ENCODE measurements around the gene UBXN2A.

Gene UBXN2A

DNA sequence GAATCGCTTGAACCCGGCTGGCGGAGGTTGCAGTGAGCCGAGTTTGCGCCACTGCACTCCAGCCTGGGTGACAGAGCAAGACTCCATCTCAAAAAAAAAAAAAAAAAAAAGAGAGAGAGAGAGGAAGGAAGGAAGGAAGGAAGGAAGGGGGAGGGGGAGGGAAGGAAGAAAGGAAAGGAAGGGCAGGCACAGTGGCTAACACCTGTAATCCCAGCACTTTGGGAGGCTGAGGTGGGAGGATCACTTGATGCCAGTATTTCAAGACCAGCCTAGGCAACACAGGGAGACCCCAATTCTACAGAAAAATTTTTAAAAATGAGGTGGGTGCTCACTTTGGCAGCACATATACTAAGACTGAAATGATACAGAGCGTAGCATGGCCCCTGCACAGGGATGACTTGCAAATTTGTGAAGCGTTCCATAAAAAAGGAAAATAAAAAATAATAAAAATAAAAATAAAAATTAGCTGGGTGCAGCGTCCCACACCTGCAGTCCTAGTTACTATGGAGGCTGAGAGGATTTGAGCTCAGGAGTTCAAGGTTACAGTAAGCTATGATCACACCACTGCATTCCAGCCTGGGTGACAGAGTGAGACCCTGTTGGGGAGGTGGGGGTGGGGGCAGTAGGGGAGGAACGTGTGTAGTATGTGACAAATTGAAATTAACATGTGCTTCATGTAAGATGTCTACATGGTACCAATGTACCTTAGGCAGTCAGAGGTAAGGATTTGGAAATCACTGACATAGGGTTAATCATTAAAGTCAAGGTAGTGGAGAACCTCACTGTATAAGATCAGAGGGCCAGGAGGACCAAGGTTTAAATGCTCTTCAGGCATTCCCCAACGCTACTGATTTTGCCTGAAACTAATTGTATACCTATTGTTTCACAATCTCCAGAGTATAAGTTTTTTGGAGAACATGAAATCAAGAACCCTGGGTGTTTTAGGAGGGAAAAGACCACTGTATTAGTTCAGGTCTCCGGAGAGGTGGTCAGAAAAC lies 105.5 kb downstream of the UBXN2A start:
- Histone ChIP-seq H4K91ac (ENCODE audit: low read depth, low read length, poor library complexity) (no peak overlapping the region), H3K4ac (ENCODE audit: low read length) (no peak overlapping the region), H2BK15ac (ENCODE audit: low read length) (no peak overlapping the region), H3K79me1 (ENCODE audit: low read depth, low read length) (peaks cover 4% of the 10 kb centered on the region), H3K14ac (ENCODE audit: low read length) (no peak overlapping the region), H3K4me3 (ENCODE audit: low read length in 2 of 2) (peak overlapping the region in 1 of 2 donors; percentile 70), H3K27me3 (ENCODE audit: control insufficient read depth in 3 of 3, insufficient read depth in 3 of 3, low read depth in 1 of 3, low read length in 3 of 3) (peaks cover 0 to 8% (median 0%) of the 10 kb centered on the region in 3 experiments), H3K4me1 (ENCODE audit: control insufficient read depth in 2 of 2, insufficient read depth in 1 of 2, low read depth in 1 of 2, low read length in 2 of 2) (peaks cover 2 to 5% of the 10 kb centered on the region in 2 donors), H3K36me3 (replicated peaks in 1 of 2; ENCODE audit: control insufficient read depth in 2 of 2, insufficient read depth in 2 of 2, low read length in 2 of 2) (peaks cover 0 to 15% of the 10 kb centered on the region in 2 donors), H2BK120ac (ENCODE audit: low read depth, low read length) (no peak overlapping the region), H3K4me2 (ENCODE audit: insufficient read depth, low read length, poor library complexity, severe bottlenecking) (peak overlapping the region; percentile 33), H2BK12ac (ENCODE audit: low read length) (no peak overlapping the region), H3K9ac (ENCODE audit: low read depth, low read length, poor library complexity) (no peak overlapping the region), H2AFZ (ENCODE audit: low read length) (no peak overlapping the region), H3K23ac (ENCODE audit: low read depth, low read length, poor library complexity) (no peak overlapping the region), H3K18ac (ENCODE audit: low read length) (no peak overlapping the region), H4K8ac (ENCODE audit: low read depth, low read length) (no peak overlapping the region), H3K27ac (replicated peaks; ENCODE audit: low read length) (no peak overlapping the region), H2AK5ac (ENCODE audit: low read depth, low read length) (no peak overlapping the region), H3K9me3 (replicated peaks in 1 of 2; ENCODE audit: control insufficient read depth in 2 of 2, insufficient read depth in 1 of 2, low read depth in 1 of 2, low read length in 2 of 2) (no peaks in the 10 kb centered on the region), H2BK5ac (ENCODE audit: low read length) (no peak overlapping the region)
- DNase-seq (ENCODE audit: low spot score) = no peak
- no CpG with 5 or more reads among the region's 11 CpGs for WGBS, 2 donors (ENCODE audit: extremely low coverage in 2 of 2, insufficient read length in 2 of 2, insufficient replicate concordance in 1 of 2)

DNA sequence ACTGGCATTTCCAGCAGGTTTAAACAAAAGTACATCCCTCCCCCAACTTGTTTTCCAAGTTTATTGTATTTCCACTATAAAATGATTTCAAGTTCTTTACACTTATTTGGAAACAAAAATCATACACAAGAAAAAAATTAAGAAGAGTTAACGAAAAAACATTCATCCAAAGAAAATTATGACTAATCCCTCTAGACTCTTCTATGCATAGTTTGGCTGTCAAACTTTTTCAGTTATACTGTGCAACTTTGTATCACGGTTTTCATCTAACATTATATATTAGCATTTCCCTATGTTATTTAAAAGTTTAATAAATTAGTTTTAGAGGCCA lies 106.3 kb downstream of the UBXN2A start:
- Histone ChIP-seq H2AFZ (ENCODE audit: low read length) (no peak overlapping the region), H3K36me3 (replicated peaks in 1 of 2; ENCODE audit: control insufficient read depth in 2 of 2, insufficient read depth in 2 of 2, low read length in 2 of 2) (peaks cover 0 to 11% of the 10 kb centered on the region in 2 donors), H3K4ac (ENCODE audit: low read length) (no peak overlapping the region), H3K14ac (ENCODE audit: low read length) (no peak overlapping the region), H4K91ac (ENCODE audit: low read depth, low read length, poor library complexity) (no peak overlapping the region), H2BK5ac (ENCODE audit: low read length) (no peak overlapping the region), H3K23ac (ENCODE audit: low read depth, low read length, poor library complexity) (no peak overlapping the region), H3K4me2 (ENCODE audit: insufficient read depth, low read length, poor library complexity, severe bottlenecking) (peak overlapping the region; percentile 73), H4K8ac (ENCODE audit: low read depth, low read length) (no peak overlapping the region), H3K79me1 (ENCODE audit: low read depth, low read length) (peaks cover 4% of the 10 kb centered on the region), H3K27me3 (ENCODE audit: control insufficient read depth in 3 of 3, insufficient read depth in 3 of 3, low read depth in 1 of 3, low read length in 3 of 3) (peaks cover 0 to 8% (median 0%) of the 10 kb centered on the region in 3 experiments), H3K4me1 (ENCODE audit: control insufficient read depth in 2 of 2, insufficient read depth in 1 of 2, low read depth in 1 of 2, low read length in 2 of 2) (peaks cover 2 to 5% of the 10 kb centered on the region in 2 donors), H3K9me3 (replicated peaks in 1 of 2; ENCODE audit: control insufficient read depth in 2 of 2, insufficient read depth in 1 of 2, low read depth in 1 of 2, low read length in 2 of 2) (no peaks in the 10 kb centered on the region), H2AK5ac (ENCODE audit: low read depth, low read length) (no peak overlapping the region), H2BK120ac (ENCODE audit: low read depth, low read length) (no peak overlapping the region), H3K4me3 (ENCODE audit: low read length in 2 of 2) (peak overlapping the region; percentile 70 to 92), H2BK15ac (ENCODE audit: low read length) (no peak overlapping the region), H2BK12ac (ENCODE audit: low read length) (no peak overlapping the region), H3K9ac (ENCODE audit: low read depth, low read length, poor library complexity) (no peak overlapping the region), H3K18ac (ENCODE audit: low read length) (no peak overlapping the region), H3K27ac (replicated peaks; ENCODE audit: low read length) (no peak overlapping the region)
- WGBS, 2 donors (ENCODE audit: extremely low coverage in 2 of 2, insufficient read length in 2 of 2, insufficient replicate concordance in 1 of 2) = no CpG with 5 or more reads among the region's 2 CpGs
- no peak for DNase-seq (ENCODE audit: low spot score)

DNA sequence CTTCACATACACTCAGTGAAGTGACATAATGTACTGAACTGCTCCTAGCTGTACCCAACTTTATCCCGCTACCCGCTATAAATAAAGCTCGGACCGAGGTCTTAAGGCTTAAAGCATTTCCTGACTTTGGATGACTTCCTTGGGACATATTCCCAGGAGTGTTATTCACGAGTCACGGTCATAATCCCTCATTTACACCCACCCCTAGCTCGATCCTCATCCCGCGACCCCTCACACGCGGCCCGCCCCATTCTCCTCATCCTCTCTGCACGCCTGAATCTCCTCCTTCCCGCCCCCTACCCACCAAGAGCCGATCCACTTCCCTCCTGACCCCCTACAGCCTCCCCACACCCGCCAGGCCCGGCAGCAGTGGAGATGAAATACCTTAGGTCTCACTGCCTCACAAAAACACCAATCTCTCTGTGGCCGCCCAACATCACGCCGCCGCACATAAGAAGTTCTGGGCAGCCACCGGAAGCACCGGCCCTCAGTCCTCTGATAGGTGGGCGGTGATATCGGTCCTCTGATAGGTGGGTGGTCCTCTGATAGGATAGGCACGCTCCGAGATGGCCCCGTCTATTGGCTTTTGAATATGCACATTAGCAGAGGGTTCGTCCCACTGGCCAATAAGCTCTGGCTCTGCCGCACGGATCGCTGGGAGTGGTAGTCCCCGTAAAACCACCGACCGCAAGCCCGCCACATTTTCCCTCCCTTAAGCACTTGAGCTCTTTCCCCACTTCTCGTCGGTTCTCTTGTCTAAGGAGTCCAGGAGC lies 106.9 kb downstream of the UBXN2A start, which contains the start of gene WDCP:
TSS of gene WDCP (minus strand) at position 462 of the 773 bp plus-strand sequence. CDS start 7,897 bp downstream, outside the sequence.
- Histone ChIP-seq H3K4me2 (ENCODE audit: insufficient read depth, low read length, poor library complexity, severe bottlenecking) (peak within 1 kb of the TSS; percentile 73), H2BK15ac (ENCODE audit: low read length) (no peak within 1 kb of the TSS), H3K79me1 (ENCODE audit: low read depth, low read length) (peaks cover 4% of the 10 kb centered on the region), H3K4me1 (ENCODE audit: control insufficient read depth in 2 of 2, insufficient read depth in 1 of 2, low read depth in 1 of 2, low read length in 2 of 2) (peaks cover 2 to 5% of the 10 kb centered on the region in 2 donors), H2AK5ac (ENCODE audit: low read depth, low read length) (no peak within 1 kb of the TSS), H3K4ac (ENCODE audit: low read length) (no peak within 1 kb of the TSS), H3K36me3 (replicated peaks in 1 of 2; ENCODE audit: control insufficient read depth in 2 of 2, insufficient read depth in 2 of 2, low read length in 2 of 2) (peaks cover 0 to 11% of the 10 kb centered on the region in 2 donors), H3K9ac (ENCODE audit: low read depth, low read length, poor library complexity) (peak within 1 kb of the TSS; percentile 97), H3K27ac (replicated peaks; ENCODE audit: low read length) (no peak within 1 kb of the TSS), H4K91ac (ENCODE audit: low read depth, low read length, poor library complexity) (no peak within 1 kb of the TSS), H3K23ac (ENCODE audit: low read depth, low read length, poor library complexity) (peak within 1 kb of the TSS; percentile 73), H3K18ac (ENCODE audit: low read length) (peak within 1 kb of the TSS; percentile 85), H3K4me3 (ENCODE audit: low read length in 2 of 2) (peak within 1 kb of the TSS; percentile 70 to 92), H2BK5ac (ENCODE audit: low read length) (peak within 1 kb of the TSS; percentile 90), H4K8ac (ENCODE audit: low read depth, low read length) (peak within 1 kb of the TSS; percentile 87), H3K9me3 (replicated peaks in 1 of 2; ENCODE audit: control insufficient read depth in 2 of 2, insufficient read depth in 1 of 2, low read depth in 1 of 2, low read length in 2 of 2) (no peaks in the 10 kb centered on the region), H3K14ac (ENCODE audit: low read length) (no peak within 1 kb of the TSS), H2AFZ (ENCODE audit: low read length) (peak within 1 kb of the TSS; percentile 84), H3K27me3 (ENCODE audit: control insufficient read depth in 3 of 3, insufficient read depth in 3 of 3, low read depth in 1 of 3, low read length in 3 of 3) (peaks cover 0 to 8% (median 0%) of the 10 kb centered on the region in 3 experiments), H2BK120ac (ENCODE audit: low read depth, low read length) (no peak within 1 kb of the TSS), H2BK12ac (ENCODE audit: low read length) (peak within 1 kb of the TSS; percentile 41)
- WGBS, 2 donors (ENCODE audit: extremely low coverage in 2 of 2, insufficient read length in 2 of 2, insufficient replicate concordance in 1 of 2) = no CpG with 5 or more reads among the region's 38 CpGs
- peak; percentile 94 for DNase-seq (ENCODE audit: low spot score)
